Measurements from ENCODE around the gene SKAP1.

- TF ChIP-seq POLR2A (IDR thresholded peaks at IDR 0.05; ENCODE audit: low read depth, low read length) = no peak
- TF ChIP-seq TAF1 (IDR thresholded peaks at IDR 0.05; ENCODE audit: borderline replicate concordance, low read depth, low read length) = no peak
Measured at GRCh38 chr17:48084932-48085331, 345.1 kb downstream of the SKAP1 start.

Measured in GM12892 (cell line).